WTC11 (cell line): ENCODE results near the gene ZC3H12A.

Experiments used
- FOXJ3 ChIP-seq: sonication (generic); formaldehyde crosslinking; IDR thresholded peaks from 2 replicates; pipeline ENCODE4 v1.9.0; 2021; ENCODE audit warnings: missing genetic modification reagents, mild to moderate bottlenecking, borderline replicate concordance
- TF ChIP-seq, protein P1 (sequence below): fragments of 200-600 bp; IDR thresholded peaks from 2 replicates; pipeline ENCODE4 v1.8.0; 2022; ENCODE audit warnings: antibody characterized with exemption
- TF ChIP-seq, protein P2 (sequence below): sonication (generic); formaldehyde crosslinking; IDR thresholded peaks from 2 replicates; pipeline ENCODE4 v1.8.1; 2022; ENCODE audit warnings: low read depth, mild to moderate bottlenecking, moderate library complexity, missing genetic modification reagents, borderline replicate concordance
- TF ChIP-seq, protein P3 (sequence below): sonication (generic); formaldehyde crosslinking; IDR thresholded peaks from 2 replicates; pipeline ENCODE4 v1.8.0; 2022; ENCODE audit warnings: mild to moderate bottlenecking, missing genetic modification reagents
- TF ChIP-seq, protein P4 (sequence below): sonication (generic); formaldehyde crosslinking; conservative IDR thresholded peaks from 2 replicates; pipeline ENCODE4 v1.8.1; 2023; ENCODE audit warnings: mild to moderate bottlenecking, low read depth, missing genetic modification reagents, moderate library complexity

DNA sequence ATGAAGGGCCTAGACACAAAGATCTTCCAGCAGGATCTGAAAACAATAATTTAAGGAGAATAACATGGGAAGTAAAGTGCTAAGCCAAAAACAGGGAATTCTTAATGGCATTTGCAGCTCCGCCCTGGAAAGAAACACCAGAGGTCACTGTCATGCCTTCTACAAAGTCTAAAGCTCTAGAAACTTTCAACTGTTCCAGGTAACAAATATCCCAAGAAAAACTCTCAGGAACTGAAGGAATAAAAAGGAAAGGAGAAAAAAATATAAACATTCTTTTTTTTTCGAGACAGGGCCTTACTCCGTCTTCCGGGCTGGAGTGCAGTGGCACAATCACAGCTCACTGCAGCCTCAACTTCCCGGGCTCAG, 13.2 kb downstream of the ZC3H12A start:
- TF ChIP-seq, protein P1, sequence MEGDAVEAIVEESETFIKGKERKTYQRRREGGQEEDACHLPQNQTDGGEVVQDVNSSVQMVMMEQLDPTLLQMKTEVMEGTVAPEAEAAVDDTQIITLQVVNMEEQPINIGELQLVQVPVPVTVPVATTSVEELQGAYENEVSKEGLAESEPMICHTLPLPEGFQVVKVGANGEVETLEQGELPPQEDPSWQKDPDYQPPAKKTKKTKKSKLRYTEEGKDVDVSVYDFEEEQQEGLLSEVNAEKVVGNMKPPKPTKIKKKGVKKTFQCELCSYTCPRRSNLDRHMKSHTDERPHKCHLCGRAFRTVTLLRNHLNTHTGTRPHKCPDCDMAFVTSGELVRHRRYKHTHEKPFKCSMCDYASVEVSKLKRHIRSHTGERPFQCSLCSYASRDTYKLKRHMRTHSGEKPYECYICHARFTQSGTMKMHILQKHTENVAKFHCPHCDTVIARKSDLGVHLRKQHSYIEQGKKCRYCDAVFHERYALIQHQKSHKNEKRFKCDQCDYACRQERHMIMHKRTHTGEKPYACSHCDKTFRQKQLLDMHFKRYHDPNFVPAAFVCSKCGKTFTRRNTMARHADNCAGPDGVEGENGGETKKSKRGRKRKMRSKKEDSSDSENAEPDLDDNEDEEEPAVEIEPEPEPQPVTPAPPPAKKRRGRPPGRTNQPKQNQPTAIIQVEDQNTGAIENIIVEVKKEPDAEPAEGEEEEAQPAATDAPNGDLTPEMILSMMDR: no peak
- TF ChIP-seq FOXJ3 (CRISPR knock-in tag): no peak
- TF ChIP-seq, protein P2, sequence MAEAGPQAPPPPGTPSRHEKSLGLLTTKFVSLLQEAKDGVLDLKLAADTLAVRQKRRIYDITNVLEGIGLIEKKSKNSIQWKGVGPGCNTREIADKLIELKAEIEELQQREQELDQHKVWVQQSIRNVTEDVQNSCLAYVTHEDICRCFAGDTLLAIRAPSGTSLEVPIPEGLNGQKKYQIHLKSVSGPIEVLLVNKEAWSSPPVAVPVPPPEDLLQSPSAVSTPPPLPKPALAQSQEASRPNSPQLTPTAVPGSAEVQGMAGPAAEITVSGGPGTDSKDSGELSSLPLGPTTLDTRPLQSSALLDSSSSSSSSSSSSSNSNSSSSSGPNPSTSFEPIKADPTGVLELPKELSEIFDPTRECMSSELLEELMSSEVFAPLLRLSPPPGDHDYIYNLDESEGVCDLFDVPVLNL: no peak
- TF ChIP-seq, protein P3, sequence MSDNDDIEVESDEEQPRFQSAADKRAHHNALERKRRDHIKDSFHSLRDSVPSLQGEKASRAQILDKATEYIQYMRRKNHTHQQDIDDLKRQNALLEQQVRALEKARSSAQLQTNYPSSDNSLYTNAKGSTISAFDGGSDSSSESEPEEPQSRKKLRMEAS (CRISPR knock-in tag): no peak
- TF ChIP-seq, protein P4, sequence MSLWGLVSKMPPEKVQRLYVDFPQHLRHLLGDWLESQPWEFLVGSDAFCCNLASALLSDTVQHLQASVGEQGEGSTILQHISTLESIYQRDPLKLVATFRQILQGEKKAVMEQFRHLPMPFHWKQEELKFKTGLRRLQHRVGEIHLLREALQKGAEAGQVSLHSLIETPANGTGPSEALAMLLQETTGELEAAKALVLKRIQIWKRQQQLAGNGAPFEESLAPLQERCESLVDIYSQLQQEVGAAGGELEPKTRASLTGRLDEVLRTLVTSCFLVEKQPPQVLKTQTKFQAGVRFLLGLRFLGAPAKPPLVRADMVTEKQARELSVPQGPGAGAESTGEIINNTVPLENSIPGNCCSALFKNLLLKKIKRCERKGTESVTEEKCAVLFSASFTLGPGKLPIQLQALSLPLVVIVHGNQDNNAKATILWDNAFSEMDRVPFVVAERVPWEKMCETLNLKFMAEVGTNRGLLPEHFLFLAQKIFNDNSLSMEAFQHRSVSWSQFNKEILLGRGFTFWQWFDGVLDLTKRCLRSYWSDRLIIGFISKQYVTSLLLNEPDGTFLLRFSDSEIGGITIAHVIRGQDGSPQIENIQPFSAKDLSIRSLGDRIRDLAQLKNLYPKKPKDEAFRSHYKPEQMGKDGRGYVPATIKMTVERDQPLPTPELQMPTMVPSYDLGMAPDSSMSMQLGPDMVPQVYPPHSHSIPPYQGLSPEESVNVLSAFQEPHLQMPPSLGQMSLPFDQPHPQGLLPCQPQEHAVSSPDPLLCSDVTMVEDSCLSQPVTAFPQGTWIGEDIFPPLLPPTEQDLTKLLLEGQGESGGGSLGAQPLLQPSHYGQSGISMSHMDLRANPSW: no peak
